Vagina (tissue), 2 donors: ENCODE results near the gene TP53I3.

Experiments
- POLR2A ChIP-seq, 2 donors: fragments of 450-650 bp; IDR thresholded peaks; one replicate each; pipeline ENCODE4 v1.6.1; 2017; ENCODE audit warnings: antibody characterized with exemption in 2 of 2, mild to moderate bottlenecking in 2 of 2, moderate library complexity in 2 of 2
- POLR2AphosphoS5 ChIP-seq, 2 donors: sonication (generic); formaldehyde crosslinking; IDR thresholded peaks; one replicate each; pipeline ENCODE4 v1.9.0; 2017; ENCODE audit warnings: antibody characterized with exemption in 2 of 2, mild to moderate bottlenecking in 2 of 2, low read depth in 1 of 2; ENCODE audit not compliant: insufficient read depth in 1 of 2
- TF ChIP-seq, protein P1 (sequence below), 3 experiments: fragments of 450-650 bp in 2 of 3; fragments of 200-600 bp in 1 of 3; sonication (generic) in 1 of 3; IDR thresholded peaks; one replicate each; pipeline ENCODE4 v1.5.1; 2017 to 2019; ENCODE audit warnings: antibody characterized with exemption in 3 of 3, mild to moderate bottlenecking in 2 of 3, moderate library complexity in 2 of 3

DNA sequence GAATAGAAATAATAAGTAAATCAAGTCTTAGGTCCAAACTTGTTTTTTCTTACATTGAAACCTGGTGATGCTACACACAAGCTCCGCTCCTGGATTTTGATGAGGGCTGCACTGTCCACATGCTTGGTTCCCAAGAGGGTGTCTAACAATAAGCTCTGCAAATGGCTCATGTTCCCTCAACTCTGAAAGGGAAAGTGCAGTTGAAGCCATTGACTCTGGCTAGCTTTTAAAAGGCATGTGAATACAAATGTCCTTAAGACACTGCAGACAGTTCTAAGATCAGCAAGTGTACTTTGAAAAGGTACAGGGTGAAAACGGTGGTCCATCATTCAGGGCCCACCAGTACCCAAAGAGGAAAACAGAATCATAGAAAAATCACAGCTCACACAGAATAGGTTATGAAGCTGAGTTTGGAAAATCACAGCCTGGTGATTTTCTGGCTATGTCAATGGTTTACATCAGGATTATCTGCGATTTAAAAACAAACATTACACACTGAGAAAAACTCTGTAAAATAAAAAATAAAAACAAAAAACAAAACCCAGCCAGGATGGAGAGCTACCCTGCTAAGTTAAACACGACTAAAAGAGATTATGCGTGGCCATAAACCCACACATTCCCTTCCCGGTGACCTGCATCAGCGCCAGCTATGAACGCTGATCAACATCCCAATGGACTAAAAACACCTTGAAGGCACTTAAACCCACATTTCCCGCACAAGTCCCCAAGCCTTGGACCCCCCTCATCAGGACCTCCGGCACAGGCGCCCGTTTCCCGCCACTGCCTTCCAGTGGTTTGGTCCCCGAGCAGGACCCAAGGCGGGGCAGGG is 37.9 kb upstream of the TP53I3 start:
- TF ChIP-seq, protein P1, sequence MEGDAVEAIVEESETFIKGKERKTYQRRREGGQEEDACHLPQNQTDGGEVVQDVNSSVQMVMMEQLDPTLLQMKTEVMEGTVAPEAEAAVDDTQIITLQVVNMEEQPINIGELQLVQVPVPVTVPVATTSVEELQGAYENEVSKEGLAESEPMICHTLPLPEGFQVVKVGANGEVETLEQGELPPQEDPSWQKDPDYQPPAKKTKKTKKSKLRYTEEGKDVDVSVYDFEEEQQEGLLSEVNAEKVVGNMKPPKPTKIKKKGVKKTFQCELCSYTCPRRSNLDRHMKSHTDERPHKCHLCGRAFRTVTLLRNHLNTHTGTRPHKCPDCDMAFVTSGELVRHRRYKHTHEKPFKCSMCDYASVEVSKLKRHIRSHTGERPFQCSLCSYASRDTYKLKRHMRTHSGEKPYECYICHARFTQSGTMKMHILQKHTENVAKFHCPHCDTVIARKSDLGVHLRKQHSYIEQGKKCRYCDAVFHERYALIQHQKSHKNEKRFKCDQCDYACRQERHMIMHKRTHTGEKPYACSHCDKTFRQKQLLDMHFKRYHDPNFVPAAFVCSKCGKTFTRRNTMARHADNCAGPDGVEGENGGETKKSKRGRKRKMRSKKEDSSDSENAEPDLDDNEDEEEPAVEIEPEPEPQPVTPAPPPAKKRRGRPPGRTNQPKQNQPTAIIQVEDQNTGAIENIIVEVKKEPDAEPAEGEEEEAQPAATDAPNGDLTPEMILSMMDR (IDR thresholded peaks at IDR 0.05) = no peak
- no peak for TF ChIP-seq POLR2AphosphoS5 (IDR thresholded peaks at IDR 0.05; ENCODE audit: insufficient read depth in 1 of 2, low read depth in 1 of 2)
- no peak for TF ChIP-seq POLR2A (IDR thresholded peaks at IDR 0.05)
